Prostate gland (tissue), 2 donors: Measurements from ENCODE around the gene CCDC88A.
"Not testable (repeated sequence)": the region's sequence is repeated elsewhere in the genome, so short reads cannot be mapped to it uniquely, and the experiment has no call there.

ENCODE experiments used
- CTCF ChIP-seq, 4 experiments: fragments of 200-600 bp in 2 of 4; fragments of 450-650 bp in 2 of 4; sonication (generic) in 2 of 4; IDR thresholded peaks; 1 replicate in 3 of 4; 2 replicates in 1 of 4; pipeline ENCODE4 v1.5.1; 2016 to 2019; ENCODE audit warnings: antibody characterized with exemption in 4 of 4, mild to moderate bottlenecking in 2 of 4, moderate library complexity in 2 of 4
- POLR2A ChIP-seq: fragments of 450-650 bp; IDR thresholded peaks from one replicate; pipeline ENCODE4 v1.6.1; 2016; ENCODE audit warnings: antibody characterized with exemption, mild to moderate bottlenecking

DNA sequence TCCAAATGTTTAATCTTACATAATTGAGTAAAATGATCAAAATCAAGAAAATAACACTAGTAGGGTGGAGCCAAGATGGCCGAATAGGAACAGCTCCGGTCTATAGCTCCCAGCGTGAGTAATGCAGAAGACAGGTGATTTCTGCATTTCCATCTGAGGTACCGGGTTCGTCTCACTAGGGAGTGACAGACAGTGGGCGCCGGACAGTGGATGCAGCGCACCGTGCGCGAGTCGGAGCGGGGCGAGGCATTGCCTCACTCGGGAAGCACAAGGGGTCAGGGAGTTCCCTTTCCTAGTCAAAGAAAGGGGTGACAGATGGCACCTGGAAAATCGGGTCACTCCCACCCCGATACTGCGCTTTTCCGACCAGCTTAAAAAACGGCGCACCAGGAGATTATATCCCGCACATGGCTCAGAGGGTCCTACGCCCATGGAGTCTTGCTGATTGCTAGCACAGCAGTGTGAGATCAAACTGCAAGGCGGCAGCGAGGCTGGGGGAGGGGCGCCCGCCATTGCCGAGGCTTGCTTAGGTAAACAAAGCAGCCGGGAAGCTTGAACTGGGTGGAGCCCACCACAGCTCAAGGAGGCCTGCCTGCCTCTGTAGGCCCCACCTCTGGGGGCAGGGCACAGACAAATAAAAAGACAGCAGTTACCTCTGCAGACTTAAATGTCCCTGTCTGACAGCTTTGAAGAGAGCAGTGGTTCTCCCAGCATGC lies 22.5 kb upstream of the CCDC88A start:
- not testable (repeated sequence) for TF ChIP-seq POLR2A; CTCF (IDR thresholded peaks at IDR 0.05)
